HepG2 (cell line): ENCODE data around the gene CNOT10. TPM values are rescaled to one million over a fixed set of nuclear protein-coding genes. Genes with fewer than 3 reads are reported as not detected.

ENCODE experiments used
- AHR ChIP-seq: IDR thresholded peaks from 2 replicates; pipeline ENCODE4 v1.6.1; 2018; ENCODE audit warnings: missing genetic modification reagents, missing compliant biosample characterization
- CBFB ChIP-seq: sonication (generic); formaldehyde crosslinking; IDR thresholded peaks from 2 replicates; pipeline ENCODE4 v1.4.0; 2020; ENCODE audit warnings: missing genetic modification reagents
- HES4 ChIP-seq: sonication (generic); formaldehyde crosslinking; IDR thresholded peaks from 2 replicates; pipeline ENCODE4 v1.9.0; 2021; ENCODE audit warnings: mild to moderate bottlenecking, missing genetic modification reagents, borderline replicate concordance
- HNRNPUL1 ChIP-seq: fragments of 200-400 bp; formaldehyde crosslinking; IDR thresholded peaks from 2 replicates; pipeline ENCODE4 v1.6.1; 2017; ENCODE audit warnings: low read depth, mild to moderate bottlenecking, low read length, moderate library complexity
- KMT2B ChIP-seq: IDR thresholded peaks from 2 replicates; pipeline ENCODE4 v1.6.1; 2016; ENCODE audit warnings: missing genetic modification reagents, missing compliant biosample characterization
- RBM39 ChIP-seq: fragments of 200-400 bp; formaldehyde crosslinking; IDR thresholded peaks from one replicate; pipeline ENCODE4 v1.6.1; 2018; ENCODE audit warnings: antibody characterized with exemption, mild to moderate bottlenecking, low read depth, low read length; ENCODE audit not compliant: poor library complexity, severe bottlenecking
- SNAPC2 ChIP-seq: sonication (generic); formaldehyde crosslinking; IDR thresholded peaks from 2 replicates; pipeline ENCODE4 v1.8.1; 2022; ENCODE audit warnings: mild to moderate bottlenecking, missing genetic modification reagents
- TEAD3 ChIP-seq: optimal IDR thresholded peaks from 2 replicates; pipeline ENCODE3; 2016; ENCODE audit warnings: borderline replicate concordance
- THAP11 ChIP-seq: IDR thresholded peaks from 2 replicates; pipeline ENCODE4 v1.6.1; 2016; ENCODE audit warnings: missing biosample characterization, missing genetic modification reagents
- TOPORS ChIP-seq: sonication (generic); formaldehyde crosslinking; IDR thresholded peaks from 2 replicates; pipeline ENCODE4 v1.8.0; 2023; ENCODE audit warnings: mild to moderate bottlenecking, missing genetic modification reagents
- ZKSCAN5 ChIP-seq: sonication (generic); formaldehyde crosslinking; IDR thresholded peaks from 2 replicates; pipeline ENCODE4 v1.5.1; 2020; ENCODE audit warnings: mild to moderate bottlenecking, missing genetic modification reagents
- ZNF253 ChIP-seq: sonication (generic); formaldehyde crosslinking; IDR thresholded peaks from 2 replicates; pipeline ENCODE4 v1.8.0; 2022; ENCODE audit warnings: mild to moderate bottlenecking, missing genetic modification reagents, borderline replicate concordance
- ZNF318 ChIP-seq: sonication (generic); formaldehyde crosslinking; IDR thresholded peaks from 2 replicates; pipeline ENCODE4 v1.4.0; 2020; ENCODE audit warnings: mild to moderate bottlenecking, missing genetic modification reagents
- ZNF33A ChIP-seq: sonication (generic); formaldehyde crosslinking; IDR thresholded peaks from 2 replicates; pipeline ENCODE4 v1.5.1; 2020; ENCODE audit warnings: missing genetic modification reagents, mild to moderate bottlenecking, moderate library complexity, borderline replicate concordance
- polyA plus RNA-seq, 8 experiments: library from polyadenylated mRNA; depleted of rRNA in 3 of 8; stranded (reverse) in 7 of 8; unstranded in 1 of 8; fragments of >200 nt; fragmentation: Illumina TruSeq in 4 of 8; extraction: Trizol in 4 of 8; gene quantifications; 2 replicates each; pipeline versions ENCODE4 v1.2.1 to v1.2.3, GENCODE V29; 2011 to 2016; ENCODE audit warnings: low read depth in 4 of 8, missing spikeins in 1 of 8, mixed read lengths in 1 of 8; ENCODE audit not compliant: insufficient read depth in 1 of 8
- total RNA-seq, 5 experiments: library from RNA; depleted of rRNA; stranded (reverse); fragments of >200 nt; fragmentation: Illumina TruSeq; extraction: Trizol; gene quantifications; 2 replicates each; pipeline ENCODE4 v1.2.3, GENCODE V29; 2016; ENCODE audit warnings: low read depth in 1 of 5
- TF ChIP-seq, protein P1 (sequence below): sonication (generic); formaldehyde crosslinking; IDR thresholded peaks from 2 replicates; pipeline ENCODE4 v1.8.0; 2022; ENCODE audit warnings: low read depth, missing genetic modification reagents
- TF ChIP-seq, protein P2 (sequence below): sonication (generic); formaldehyde crosslinking; IDR thresholded peaks from 2 replicates; pipeline ENCODE4 v1.4.0; 2020; ENCODE audit warnings: missing genetic modification reagents

Gene CNOT10
- total and polyA plus RNA-seq, 2 of the 13 experiments (the other 11 are each of a cell fraction or from before 2014, with no cell fraction given) = 21.2 to 34.1 TPM

GRCh38 chr3:32816439-32817256, 131.7 kb downstream of the CNOT10 start (continued):
- no peak for TF ChIP-seq ZNF318 (CRISPR knock-in tag)
- no peak for TF ChIP-seq SNAPC2 (CRISPR knock-in tag)
- TF ChIP-seq, protein P1, sequence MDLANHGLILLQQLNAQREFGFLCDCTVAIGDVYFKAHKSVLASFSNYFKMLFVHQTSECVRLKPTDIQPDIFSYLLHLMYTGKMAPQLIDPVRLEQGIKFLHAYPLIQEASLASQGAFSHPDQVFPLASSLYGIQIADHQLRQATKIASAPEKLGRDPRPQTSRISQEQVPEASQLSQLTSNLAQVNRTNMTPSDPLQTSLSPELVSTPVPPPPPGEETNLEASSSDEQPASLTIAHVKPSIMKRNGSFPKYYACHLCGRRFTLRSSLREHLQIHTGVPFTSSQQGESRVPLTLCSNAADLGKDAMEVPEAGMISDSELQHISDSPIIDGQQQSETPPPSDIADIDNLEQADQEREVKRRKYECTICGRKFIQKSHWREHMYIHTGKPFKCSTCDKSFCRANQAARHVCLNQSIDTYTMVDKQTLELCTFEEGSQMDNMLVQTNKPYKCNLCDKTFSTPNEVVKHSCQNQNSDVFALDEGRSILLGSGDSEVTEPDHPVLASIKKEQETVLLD (CRISPR knock-in tag) = peak; percentile 12; the same call in 1 of the 2 replicates
- no peak; the same call in 1 of the 2 replicates for TF ChIP-seq HES4
- 0 out of 2 replicates have a peak, but pooled peaks have one; percentile 14 for TF ChIP-seq CBFB
- TF ChIP-seq TOPORS = peak; percentile 0; the same call in 1 of the 2 replicates
- TF ChIP-seq RBM39 = peak; percentile 79
- TF ChIP-seq ZNF33A (CRISPR knock-in tag) = no peak
- 0 out of 2 replicates have a peak, but pooled peaks have one; percentile 50 for TF ChIP-seq AHR (CRISPR knock-in tag)
- no peak for TF ChIP-seq HNRNPUL1
- TF ChIP-seq, protein P2, sequence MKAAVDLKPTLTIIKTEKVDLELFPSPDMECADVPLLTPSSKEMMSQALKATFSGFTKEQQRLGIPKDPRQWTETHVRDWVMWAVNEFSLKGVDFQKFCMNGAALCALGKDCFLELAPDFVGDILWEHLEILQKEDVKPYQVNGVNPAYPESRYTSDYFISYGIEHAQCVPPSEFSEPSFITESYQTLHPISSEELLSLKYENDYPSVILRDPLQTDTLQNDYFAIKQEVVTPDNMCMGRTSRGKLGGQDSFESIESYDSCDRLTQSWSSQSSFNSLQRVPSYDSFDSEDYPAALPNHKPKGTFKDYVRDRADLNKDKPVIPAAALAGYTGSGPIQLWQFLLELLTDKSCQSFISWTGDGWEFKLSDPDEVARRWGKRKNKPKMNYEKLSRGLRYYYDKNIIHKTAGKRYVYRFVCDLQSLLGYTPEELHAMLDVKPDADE (CRISPR knock-in tag) = no peak
- 0 out of 2 replicates have a peak, but pooled peaks have one; percentile 27 for TF ChIP-seq THAP11 (CRISPR knock-in tag)
- no peak for TF ChIP-seq ZNF253 (CRISPR knock-in tag)
- peak; percentile 66 for TF ChIP-seq TEAD3 (CRISPR knock-in tag)
- no peak for TF ChIP-seq ZKSCAN5
- TF ChIP-seq KMT2B (CRISPR knock-in tag) = peak; percentile 46; the same call in 1 of the 2 replicates
